HepG2 (cell line): Measurements from ENCODE around the gene PTEN. TPM values are rescaled to one million over a fixed set of nuclear protein-coding genes. Genes with fewer than 3 reads are reported as not detected.

Source experiments
- CERS6 ChIP-seq: sonication (generic); formaldehyde crosslinking; IDR thresholded peaks from 2 replicates; pipeline ENCODE4 v1.5.0; 2020; ENCODE audit warnings: missing genetic modification reagents
- DR1 ChIP-seq: sonication (generic); formaldehyde crosslinking; IDR thresholded peaks from 2 replicates; pipeline ENCODE4 v1.8.0; 2021; ENCODE audit warnings: mild to moderate bottlenecking, missing genetic modification reagents, inconsistent platforms
- E2F1 ChIP-seq: sonication (generic); formaldehyde crosslinking; IDR thresholded peaks from 2 replicates; pipeline ENCODE4 v1.5.0; 2020; ENCODE audit warnings: missing genetic modification reagents
- FOXA1 ChIP-seq, 2 experiments: fragments of 450-650 bp in 1 of 2; sonication (generic) in 1 of 2; formaldehyde crosslinking in 1 of 2; IDR thresholded peaks; 2 replicates each; pipeline versions ENCODE4 v1.4.0 to v1.6.1; 2016 to 2020; ENCODE audit warnings: missing genetic modification reagents in 1 of 2
- GTF3A ChIP-seq: sonication (generic); formaldehyde crosslinking; conservative IDR thresholded peaks from 2 replicates; pipeline ENCODE4 v1.4.0; 2020; ENCODE audit warnings: mild to moderate bottlenecking, missing genetic modification reagents
- HHEX ChIP-seq: IDR thresholded peaks from 2 replicates; pipeline ENCODE4 v1.6.1; 2016; ENCODE audit warnings: control low read depth
- KLF15 ChIP-seq: sonication (generic); formaldehyde crosslinking; IDR thresholded peaks from 2 replicates; pipeline ENCODE4 v1.8.1; 2023; ENCODE audit warnings: borderline replicate concordance, mild to moderate bottlenecking, inconsistent platforms, missing genetic modification reagents, mixed read lengths
- MYNN ChIP-seq: sonication (generic); formaldehyde crosslinking; IDR thresholded peaks from 2 replicates; pipeline ENCODE4 v1.4.0; 2020; ENCODE audit warnings: mild to moderate bottlenecking, low read depth, missing genetic modification reagents
- RAD51 ChIP-seq: fragments of 450-650 bp; IDR thresholded peaks from 2 replicates; pipeline ENCODE4 v1.6.1; 2016; ENCODE audit warnings: borderline replicate concordance
- SPEN ChIP-seq: sonication (generic); formaldehyde crosslinking; IDR thresholded peaks from 2 replicates; pipeline ENCODE4 v1.5.1; 2020; ENCODE audit warnings: low read depth, mild to moderate bottlenecking, missing genetic modification reagents
- STAT5B ChIP-seq: sonication (generic); formaldehyde crosslinking; IDR thresholded peaks from 2 replicates; pipeline ENCODE4 v1.4.0; 2020; ENCODE audit warnings: missing genetic modification reagents
- SUZ12 ChIP-seq: fragments of 150-350 bp; IDR thresholded peaks from 2 replicates; pipeline ENCODE4 v1.6.1; 2014; ENCODE audit warnings: low read depth, low read length
- ZGPAT ChIP-seq: IDR thresholded peaks from 2 replicates; pipeline ENCODE4 v1.6.1; 2016; ENCODE audit warnings: mild to moderate bottlenecking
- ZNF318 ChIP-seq: sonication (generic); formaldehyde crosslinking; IDR thresholded peaks from 2 replicates; pipeline ENCODE4 v1.4.0; 2020; ENCODE audit warnings: mild to moderate bottlenecking, missing genetic modification reagents
- ZNF451 ChIP-seq: sonication (generic); formaldehyde crosslinking; IDR thresholded peaks from 2 replicates; pipeline ENCODE4 v1.5.0; 2020; ENCODE audit warnings: mild to moderate bottlenecking, missing genetic modification reagents
- polyA plus RNA-seq, 8 experiments: library from polyadenylated mRNA; depleted of rRNA in 3 of 8; stranded (reverse) in 7 of 8; unstranded in 1 of 8; fragments of >200 nt; fragmentation: Illumina TruSeq in 4 of 8; extraction: Trizol in 4 of 8; gene quantifications; 2 replicates each; pipeline versions ENCODE4 v1.2.1 to v1.2.3, GENCODE V29; 2011 to 2016; ENCODE audit warnings: low read depth in 4 of 8, missing spikeins in 1 of 8, mixed read lengths in 1 of 8; ENCODE audit not compliant: insufficient read depth in 1 of 8
- total RNA-seq, 5 experiments: library from RNA; depleted of rRNA; stranded (reverse); fragments of >200 nt; fragmentation: Illumina TruSeq; extraction: Trizol; gene quantifications; 2 replicates each; pipeline ENCODE4 v1.2.3, GENCODE V29; 2016; ENCODE audit warnings: low read depth in 1 of 5

PTEN gene
- total and polyA plus RNA-seq, 2 of the 13 experiments (the other 11 are each of a cell fraction or from before 2014, with no cell fraction given) = 30.3 to 61.3 TPM

GRCh38 chr10:87861953-87862678 lies 1.3 kb upstream of the PTEN start (continued):
- TF ChIP-seq CERS6 (CRISPR knock-in tag) (no peak), RAD51 (peak; percentile 71; the same call in 1 of the 2 replicates), DR1 (peak; percentile 94), ZNF451 (CRISPR knock-in tag) (peak; percentile 49; the same call in 1 of the 2 replicates), FOXA1 (IDR thresholded peaks at IDR 0.05) (no peak), FOXA1 (CRISPR knock-in tag; IDR thresholded peaks at IDR 0.05) (no peak; the same call in 1 of the 2 replicates), ZGPAT (peak; percentile 94), SPEN (CRISPR knock-in tag) (peak; percentile 76), KLF15 (CRISPR knock-in tag) (peak; percentile 72; the same call in 1 of the 2 replicates), GTF3A (CRISPR knock-in tag) (peak; percentile 53; the same call in 1 of the 2 replicates), HHEX (CRISPR knock-in tag) (no peak), ZNF318 (CRISPR knock-in tag) (peak; percentile 74; the same call in 1 of the 2 replicates), MYNN (peak; percentile 94; the same call in 1 of the 2 replicates), STAT5B (CRISPR knock-in tag) (0 out of 2 replicates have a peak, but pooled peaks have one; percentile 11), E2F1 (CRISPR knock-in tag) (peak; percentile 85), SUZ12 (no peak)
